H1 (cell line): ENCODE data around the gene RBM34. TPM values are rescaled to one million over a fixed set of nuclear protein-coding genes. Genes with fewer than 3 reads are reported as not detected.

ENCODE experiments used
- CTCF ChIA-PET: fragments of 300-600 bp; sonication (Branson Sonifier 250); formaldehyde crosslinking; loops from one replicate; lab custom pipeline; 2021; ENCODE audit not compliant: partially characterized antibody; lab: Charles Lee
- POLR2A ChIA-PET: fragments of 300-600 bp; sonication (Branson Sonifier 250); formaldehyde crosslinking; loops from one replicate; lab custom pipeline; 2021; ENCODE audit warnings: inconsistent platforms; ENCODE audit not compliant: partially characterized antibody; lab: Charles Lee
- DNase-seq, 2 experiments: peaks; one replicate each; pipeline versions ENCODE4 v3.0.0 to v3.0.0-alpha.2; 2010 to 2022; ENCODE audit warnings: low spot score in 2 of 2, low read depth in 1 of 2, mixed read lengths in 1 of 2
- FAIRE-seq: peaks from 2 replicates; lab custom pipeline; 2011; peaks lifted over from hg19 to GRCh38; lab: Jason Lieb, UNC
- H2AFZ ChIP-seq: 2 replicates; pipeline ENCODE4 v1.8.1; 2012; ENCODE audit warnings: low read length, inconsistent platforms
- H2AK5ac ChIP-seq: 2 replicates; pipeline ENCODE4 v1.6.1; 2013; ENCODE audit warnings: low read depth, low read length
- H2BK120ac ChIP-seq: replicated peaks from 2 replicates; pipeline ENCODE3; 2013; ENCODE audit warnings: low read depth, low read length, inconsistent platforms
- H2BK12ac ChIP-seq: 2 replicates; pipeline ENCODE4 v1.6.1; 2013; ENCODE audit warnings: low read depth, low read length
- H2BK15ac ChIP-seq: 2 replicates; pipeline ENCODE4 v1.6.1; 2013; ENCODE audit warnings: low read length
- H2BK20ac ChIP-seq: 2 replicates; pipeline ENCODE4 v1.6.1; 2013; ENCODE audit warnings: low read length
- H2BK5ac ChIP-seq: 2 replicates; pipeline ENCODE4 v1.6.1; 2013; ENCODE audit warnings: low read depth, low read length
- H3K14ac ChIP-seq: 2 replicates; pipeline ENCODE4 v1.6.1; 2013; ENCODE audit warnings: inconsistent platforms; ENCODE audit not compliant: insufficient read length
- H3K18ac ChIP-seq: 2 replicates; pipeline ENCODE4 v1.6.1; 2013; ENCODE audit warnings: low read length; ENCODE audit errors: extremely low read depth
- H3K23ac ChIP-seq: 2 replicates; pipeline ENCODE4 v1.6.1; 2013; ENCODE audit warnings: inconsistent platforms; ENCODE audit not compliant: insufficient read length
- H3K23me2 ChIP-seq: 2 replicates; pipeline ENCODE4 v1.6.1; 2013; ENCODE audit warnings: low read depth, low read length
- H3K27ac ChIP-seq: 2 replicates; pipeline ENCODE4 v1.6.1; 2011; ENCODE audit warnings: low read depth, low read length, inconsistent platforms
- H3K27me3 ChIP-seq, 4 experiments: replicated peaks in 1 of 4; 1 replicate in 1 of 4; 2 replicates in 3 of 4; pipeline versions ENCODE4 v1.6.1 to v1.8.1; 2011 to 2013; ENCODE audit warnings: low read length in 3 of 4, mild to moderate bottlenecking in 3 of 4, inconsistent platforms in 2 of 4, mixed read lengths in 2 of 4, moderate library complexity in 1 of 4; ENCODE audit not compliant: control insufficient read depth in 3 of 4, insufficient read depth in 3 of 4; ENCODE audit errors: extremely low read depth in 1 of 4
- H3K36me3 ChIP-seq, 4 experiments: 2 replicates each; pipeline versions ENCODE4 v1.6.1 to v1.8.1; 2011 to 2013; ENCODE audit warnings: mild to moderate bottlenecking in 4 of 4, low read length in 3 of 4, moderate library complexity in 2 of 4, control low read depth in 1 of 4, inconsistent platforms in 1 of 4; ENCODE audit not compliant: insufficient read depth in 4 of 4, control insufficient read depth in 2 of 4
- H3K4ac ChIP-seq: replicated peaks from 2 replicates; pipeline ENCODE3; 2013; ENCODE audit warnings: low read length, low read depth, mixed read lengths, inconsistent platforms; ENCODE audit not compliant: insufficient read length
- H3K4me1 ChIP-seq, 4 experiments: replicated peaks in 1 of 4; 1 replicate in 1 of 4; 2 replicates in 3 of 4; pipeline versions ENCODE4 v1.6.1 to v1.8.1; 2011 to 2013; ENCODE audit warnings: low read length in 3 of 4, inconsistent platforms in 2 of 4, mixed read lengths in 1 of 4; ENCODE audit not compliant: insufficient read depth in 4 of 4, control insufficient read depth in 3 of 4
- H3K4me2 ChIP-seq, 2 experiments: 2 replicates each; pipeline versions ENCODE4 v1.6.1 to v1.8.1; 2011 to 2013; ENCODE audit warnings: low read depth in 2 of 2, low read length in 2 of 2, control low read depth in 1 of 2, inconsistent platforms in 1 of 2, mild to moderate bottlenecking in 1 of 2; ENCODE audit not compliant: insufficient read depth in 1 of 2
- H3K4me3 ChIP-seq, 4 experiments: fragments of 200-600, 300-600 bp in 1 of 4; sonication (generic), shearing (Covaris generic), sonication (Bioruptor Twin) in 1 of 4; 2 replicates each; pipeline versions ENCODE4 v1.5.1 to v1.8.1; 2011 to 2016; ENCODE audit warnings: low read length in 4 of 4, low read depth in 3 of 4, control low read depth in 2 of 4, inconsistent platforms in 2 of 4, mild to moderate bottlenecking in 2 of 4, mixed read lengths in 1 of 4, moderate library complexity in 1 of 4; ENCODE audit not compliant: insufficient read depth in 2 of 4; ENCODE audit errors: extremely low read depth in 1 of 4
- H3K56ac ChIP-seq: replicated peaks from 2 replicates; pipeline ENCODE3; 2013; ENCODE audit warnings: low read depth, mild to moderate bottlenecking, mixed read lengths, low read length, inconsistent platforms; ENCODE audit not compliant: insufficient read length
- H3K79me1 ChIP-seq: 2 replicates; pipeline ENCODE4 v1.6.1; 2013; ENCODE audit warnings: low read depth, low read length, control low read depth
- H3K79me2 ChIP-seq, 2 experiments: 2 replicates each; pipeline versions ENCODE4 v1.6.1 to v1.8.1; 2012 to 2013; ENCODE audit warnings: low read length in 2 of 2, mild to moderate bottlenecking in 2 of 2, inconsistent platforms in 1 of 2; ENCODE audit not compliant: insufficient read depth in 2 of 2, control insufficient read depth in 1 of 2
- H3K9ac ChIP-seq, 4 experiments: replicated peaks in 1 of 4; 1 replicate in 1 of 4; 2 replicates in 3 of 4; pipeline versions ENCODE4 v1.6.1 to v1.8.1; 2011 to 2013; ENCODE audit warnings: low read depth in 3 of 4, low read length in 3 of 4, control low read depth in 2 of 4, mild to moderate bottlenecking in 2 of 4, moderate library complexity in 2 of 4, inconsistent platforms in 1 of 4; ENCODE audit errors: extremely low read depth in 1 of 4
- H3K9me3 ChIP-seq, 2 experiments: 2 replicates each; pipeline versions ENCODE4 v1.6.1 to v1.8.1; 2012 to 2013; ENCODE audit warnings: mild to moderate bottlenecking in 2 of 2, moderate library complexity in 2 of 2, control low read depth in 1 of 2, inconsistent platforms in 1 of 2, low read depth in 1 of 2, low read length in 1 of 2, mixed read lengths in 1 of 2; ENCODE audit not compliant: insufficient read depth in 2 of 2
- H4K20me1 ChIP-seq, 2 experiments: replicated peaks in 1 of 2; 2 replicates each; pipeline versions ENCODE3 to v1.8.1; 2011 to 2013; ENCODE audit warnings: inconsistent platforms in 2 of 2, low read length in 2 of 2, mild to moderate bottlenecking in 1 of 2; ENCODE audit not compliant: insufficient read depth in 2 of 2, control insufficient read depth in 1 of 2
- H4K5ac ChIP-seq: 2 replicates; pipeline ENCODE4 v1.6.1; 2013; ENCODE audit warnings: low read length, low read depth, mixed read lengths, inconsistent platforms; ENCODE audit not compliant: insufficient read length
- H4K8ac ChIP-seq: 2 replicates; pipeline ENCODE4 v1.8.0; 2013; ENCODE audit warnings: mild to moderate bottlenecking, moderate library complexity, low read length, inconsistent platforms; ENCODE audit not compliant: insufficient read depth; ENCODE audit errors: extremely low read depth
- H4K91ac ChIP-seq: replicated peaks from 2 replicates; pipeline ENCODE3; 2013; ENCODE audit warnings: low read length, mixed read lengths, inconsistent platforms; ENCODE audit not compliant: insufficient read length
- BACH1 ChIP-seq: IDR thresholded peaks from 2 replicates; pipeline ENCODE4 v1.6.1; 2012; ENCODE audit warnings: low read length, improper control_type of control experiment
- CHD1 ChIP-seq: IDR thresholded peaks from 2 replicates; pipeline ENCODE4 v1.6.1; 2012; ENCODE audit warnings: low read depth, low read length, improper control_type of control experiment
- EP300 ChIP-seq, 2 experiments: IDR thresholded peaks; 1 replicate in 1 of 2; 2 replicates in 1 of 2; pipeline ENCODE4 v1.6.1; 2011 to 2012; ENCODE audit warnings: low read depth in 2 of 2, low read length in 2 of 2, mild to moderate bottlenecking in 2 of 2, borderline replicate concordance in 1 of 2, inconsistent platforms in 1 of 2, moderate library complexity in 1 of 2
- GTF2F1 ChIP-seq: IDR thresholded peaks from 2 replicates; pipeline ENCODE4 v1.6.1; 2012; ENCODE audit warnings: low read depth, low read length, improper control_type of control experiment, borderline replicate concordance
- HDAC6 ChIP-seq: IDR thresholded peaks from one replicate; pipeline ENCODE4 v1.7.1; 2012; ENCODE audit warnings: low read depth, mild to moderate bottlenecking, inconsistent platforms, low read length, moderate library complexity
- MAFK ChIP-seq: IDR thresholded peaks from 2 replicates; pipeline ENCODE4 v1.6.1; 2012; ENCODE audit warnings: low read depth, mild to moderate bottlenecking, improper control_type of control experiment, low read length
- PHF8 ChIP-seq: fragments of 200-600 bp; sonication (generic); conservative IDR thresholded peaks from 2 replicates; pipeline ENCODE4 v1.7.1; 2012; ENCODE audit warnings: low read depth, mild to moderate bottlenecking, inconsistent platforms, low read length, moderate library complexity
- POLR2AphosphoS5 ChIP-seq: IDR thresholded peaks from 2 replicates; pipeline ENCODE4 v1.6.1; 2011; ENCODE audit warnings: low read depth, low read length
- SP2 ChIP-seq: IDR thresholded peaks from 2 replicates; pipeline ENCODE4 v1.6.1; 2012; ENCODE audit warnings: mild to moderate bottlenecking, low read length, inconsistent platforms
- SP4 ChIP-seq: IDR thresholded peaks from 2 replicates; pipeline ENCODE4 v1.6.1; 2012; ENCODE audit warnings: low read length, inconsistent platforms
- SUZ12 ChIP-seq: fragments of 200-600 bp; sonication (generic); IDR thresholded peaks from 2 replicates; pipeline ENCODE4 v1.6.1; 2012; ENCODE audit warnings: mild to moderate bottlenecking, inconsistent platforms, low read length, moderate library complexity, mixed read lengths
- ZNF274 ChIP-seq: IDR thresholded peaks from 2 replicates; pipeline ENCODE4 v1.7.0; 2012; ENCODE audit warnings: low read length, borderline replicate concordance; ENCODE audit errors: extremely low read depth
- WGBS, 2 experiments: shearing (Covaris generic) in 1 of 2; methylation state at CpG; one replicate each; pipeline versions ENCODE4 v1.1.6 to v1.1.7; 2013 to 2015; ENCODE audit warnings: low lambda C conversion rate in 2 of 2, mixed read lengths in 2 of 2, inconsistent platforms in 1 of 2, low coverage in 1 of 2, missing lambda C conversion rate in 1 of 2; ENCODE audit not compliant: insufficient replicate concordance in 2 of 2, insufficient coverage in 1 of 2, insufficient read length in 1 of 2; ENCODE audit errors: extremely low coverage in 1 of 2, missing lambda C conversion rate in 1 of 2; 5-methylcytosine and 5-hydroxymethylcytosine counted together
- polyA plus RNA-seq, 7 experiments: library from polyadenylated mRNA; depleted of rRNA in 3 of 7; stranded (reverse) in 5 of 7; unstranded in 2 of 7; fragments of >200 nt in 5 of 7; fragments of 200-250 nt in 2 of 7; gene quantifications; 1 replicate in 5 of 7; 2 replicates in 1 of 7; 4 replicates in 1 of 7; pipeline versions ENCODE4 v1.2.1 to v1.2.3, GENCODE V29; 2011 to 2013; ENCODE audit warnings: missing spikeins in 2 of 7, mixed read lengths in 2 of 7
- total RNA-seq: library from RNA; stranded (reverse); fragmentation: NEBNext Ultra II Directional; extraction: Animal tissue kit (Norgen Biotek cat#: 25700); gene quantifications from 2 replicates; pipeline ENCODE4 v1.2.1, GENCODE V29; 2021
- TF ChIP-seq, protein P1 (sequence below): IDR thresholded peaks from 2 replicates; pipeline ENCODE4 v1.6.1; 2011; ENCODE audit warnings: low read length, improper control_type of control experiment

The RBM34 gene
- total and polyA plus RNA-seq, 2 of the 8 experiments (the other 6 are each of a cell fraction or from before 2014, with no cell fraction given): 18.8 to 108 TPM

DNA sequence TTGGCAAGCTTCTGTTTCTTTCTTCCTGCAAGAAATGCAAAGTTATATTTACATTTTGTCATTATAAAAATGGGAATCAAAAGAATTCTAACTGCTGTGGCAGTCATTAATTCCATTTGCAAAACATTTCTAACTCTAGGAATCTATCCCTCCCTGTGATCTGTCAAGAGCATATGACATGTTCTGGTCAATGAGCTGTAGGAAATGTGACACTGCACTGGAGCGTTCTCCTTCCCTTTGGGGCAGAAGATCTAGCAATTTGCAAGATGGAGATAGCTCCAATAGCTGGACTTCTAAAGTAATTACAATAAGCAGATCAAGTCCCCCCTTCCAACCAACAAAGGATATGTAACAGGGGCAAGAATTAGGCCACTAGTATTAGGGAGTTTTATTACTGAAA lies 38.7 kb downstream of the RBM34 start:
- no peak overlapping the region for H2BK120ac ChIP-seq
- no peak overlapping the region for H3K14ac ChIP-seq
- H3K9me3 ChIP-seq: no peaks in the 10 kb centered on the region
- H3K4me1 ChIP-seq: no peaks in the 10 kb centered on the region; a peak in 3 of 7 replicates
- no peak overlapping the region for H3K4me2 ChIP-seq
- FAIRE-seq (no peak), DNase-seq (peak in 1 of 2 experiments; percentile 6)
- H3K27ac ChIP-seq: no peak overlapping the region
- H3K27me3 ChIP-seq: no peaks in the 10 kb centered on the region
- peaks cover 28 to 30% of the 10 kb centered on the region in 2 experiments for H4K20me1 ChIP-seq
- no peak overlapping the region for H3K56ac ChIP-seq
- no peak overlapping the region for H4K91ac ChIP-seq
- 79% methylated on average over 1 of the region's 1 CpG; no CpG with 5 or more reads in 1 of the 2 experiments for WGBS, 2 experiments
- peaks cover 14 to 75% (median 42%) of the 10 kb centered on the region in 4 experiments for H3K36me3 ChIP-seq
- H2BK15ac ChIP-seq: no peak overlapping the region
- peaks cover 2% of the 10 kb centered on the region; the same call in 1 of the 2 replicates for H3K23me2 ChIP-seq
- no peak overlapping the region for H2AK5ac ChIP-seq
- no peak overlapping the region for H2BK20ac ChIP-seq
- no peak overlapping the region for H3K9ac ChIP-seq
- no peak overlapping the region for H3K4ac ChIP-seq
- peaks cover 2% of the 10 kb centered on the region for H3K79me1 ChIP-seq
- no peak overlapping the region for H4K8ac ChIP-seq
- H3K18ac ChIP-seq: no peak overlapping the region
- ChIA-PET POLR2A (interaction anchor here (1.3 to 8.5 kb wide), 7 partner anchors 10 to 382 kb away, joined by 3 to 73 read pairs (median 8); partner anchors contain the start of gene RBM34), CTCF (interaction anchor here (0.6 to 1.8 kb wide), 3 partner anchors 15 to 29 kb away, joined by 3 to 9 read pairs (median 7); no protein-coding TSS in a partner anchor)
- no peak overlapping the region for H2BK5ac ChIP-seq
- H3K79me2 ChIP-seq: peaks cover 34 to 97% of the 10 kb centered on the region in 2 experiments
- H4K5ac ChIP-seq: no peak overlapping the region
- no peak overlapping the region for H3K4me3 ChIP-seq
- H3K23ac ChIP-seq: no peak overlapping the region
- no peak overlapping the region for H2AFZ ChIP-seq
- H2BK12ac ChIP-seq: no peak overlapping the region
- TF ChIP-seq SUZ12 (no peak), ZNF274 (no peak), HDAC6 (no peak), PHF8 (no peak), POLR2AphosphoS5 (no peak; the same call in 1 of the 2 replicates), SP2 (no peak), CHD1 (no peak), BACH1 (no peak), EP300 (IDR thresholded peaks at IDR 0.05; ENCODE audit: borderline replicate concordance in 1 of 2, low read depth in 2 of 2, low read length in 2 of 2) (no peak), SP4 (no peak), MAFK (no peak), GTF2F1 (no peak)
- TF ChIP-seq, protein P1, sequence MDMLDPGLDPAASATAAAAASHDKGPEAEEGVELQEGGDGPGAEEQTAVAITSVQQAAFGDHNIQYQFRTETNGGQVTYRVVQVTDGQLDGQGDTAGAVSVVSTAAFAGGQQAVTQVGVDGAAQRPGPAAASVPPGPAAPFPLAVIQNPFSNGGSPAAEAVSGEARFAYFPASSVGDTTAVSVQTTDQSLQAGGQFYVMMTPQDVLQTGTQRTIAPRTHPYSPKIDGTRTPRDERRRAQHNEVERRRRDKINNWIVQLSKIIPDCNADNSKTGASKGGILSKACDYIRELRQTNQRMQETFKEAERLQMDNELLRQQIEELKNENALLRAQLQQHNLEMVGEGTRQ: no peak
